ENCODE data around the gene DGKD.

The DGKD gene

DNA sequence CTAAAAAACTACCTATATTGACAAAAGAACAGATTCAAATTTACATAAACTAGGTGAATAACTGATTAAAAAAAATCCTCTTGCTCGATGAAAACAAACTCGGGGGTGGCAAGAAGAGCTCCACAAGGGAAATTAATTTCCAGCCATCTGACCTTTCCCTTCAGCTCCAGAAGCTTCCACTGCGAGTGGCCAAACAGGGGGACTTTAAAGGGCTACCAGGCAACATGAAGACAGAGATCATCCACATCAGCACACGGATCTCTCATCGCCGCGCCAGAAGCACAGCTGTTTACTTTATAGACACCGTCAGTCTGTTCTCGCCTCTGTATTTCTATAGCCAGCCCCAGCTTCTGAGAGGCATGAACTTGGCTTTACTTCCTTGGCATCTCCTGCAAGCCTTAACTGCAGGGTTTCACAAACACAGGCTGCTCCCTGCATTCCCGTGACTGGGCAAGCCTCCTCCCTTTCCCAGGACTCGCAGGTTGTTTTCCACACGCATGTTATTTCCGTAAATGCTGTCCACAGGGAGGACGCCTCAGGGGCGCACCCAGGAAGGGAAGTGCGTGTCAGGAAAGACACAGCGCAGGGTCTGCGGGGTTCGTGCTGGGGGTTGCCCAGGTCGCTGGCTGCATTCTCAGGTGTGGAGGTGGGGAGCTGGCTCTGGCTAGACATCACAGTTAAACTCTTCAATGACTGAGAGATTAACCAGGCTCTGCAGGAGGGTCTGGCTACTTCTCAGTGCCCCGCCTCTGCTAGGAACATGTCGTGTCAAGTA lies 127.3 kb downstream of the DGKD start:
- DNase-seq, result no peak

DNA sequence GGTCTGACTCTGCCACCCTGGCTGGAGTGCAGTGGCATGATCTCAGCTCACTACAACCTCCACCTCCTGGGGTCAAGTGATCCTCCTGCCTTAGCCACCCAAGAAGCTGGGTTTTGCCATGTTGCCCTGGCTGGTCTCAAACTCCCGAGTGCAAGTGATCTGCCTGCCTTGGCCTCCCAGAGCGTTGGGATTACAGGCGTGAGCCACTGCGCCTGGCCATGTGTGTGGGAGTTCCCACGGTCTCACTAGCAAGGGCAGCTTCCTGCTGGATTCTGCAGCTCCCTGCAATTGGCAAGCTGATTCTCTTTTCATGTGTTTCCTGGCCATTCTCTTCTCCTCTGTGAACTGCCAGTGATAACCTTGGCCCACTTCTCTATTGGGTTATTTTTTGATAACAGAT lies 128.3 kb downstream of the DGKD start:
- no peak for DNase-seq

DNA sequence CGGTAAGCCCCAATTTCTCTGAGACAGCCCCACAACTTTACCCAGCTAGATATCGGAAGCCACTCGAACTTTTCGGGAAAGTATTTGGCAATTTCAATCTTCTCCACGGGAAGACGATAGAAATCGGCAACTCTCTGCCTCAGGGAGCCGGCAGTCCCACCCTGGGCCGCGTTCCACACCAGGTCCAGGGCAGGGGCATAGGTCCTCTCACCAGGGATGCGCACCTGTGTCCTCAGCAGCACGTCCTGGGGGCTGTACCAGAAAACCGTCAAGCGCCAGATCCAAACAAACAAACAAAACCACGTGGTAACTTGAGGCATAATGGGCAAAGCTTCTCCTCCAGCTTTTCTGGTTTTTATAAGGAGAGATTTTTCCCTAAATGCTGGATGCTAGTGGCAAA lies 131.4 kb downstream of the DGKD start:
- no peak for DNase-seq

DNA sequence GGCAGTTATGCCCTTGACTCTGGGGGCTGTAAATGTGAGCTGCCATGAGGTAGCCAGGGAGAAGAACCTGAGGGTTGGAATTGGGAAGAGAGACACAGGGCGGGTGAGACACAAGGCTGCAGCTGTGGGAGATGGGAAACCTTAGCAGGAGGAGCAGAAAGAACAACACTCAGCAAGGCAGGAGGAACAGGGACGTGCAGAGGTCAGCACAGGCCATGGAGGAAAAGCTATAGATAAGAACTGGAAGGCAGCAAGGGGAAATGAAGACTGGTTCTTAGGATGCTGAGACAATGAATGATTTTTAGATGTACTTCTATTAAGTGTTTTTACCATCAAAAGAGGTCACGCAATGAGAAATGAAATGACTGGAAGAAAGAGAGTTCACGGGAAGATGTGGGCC lies 132.1 kb downstream of the DGKD start:
- no peak for DNase-seq

DNA sequence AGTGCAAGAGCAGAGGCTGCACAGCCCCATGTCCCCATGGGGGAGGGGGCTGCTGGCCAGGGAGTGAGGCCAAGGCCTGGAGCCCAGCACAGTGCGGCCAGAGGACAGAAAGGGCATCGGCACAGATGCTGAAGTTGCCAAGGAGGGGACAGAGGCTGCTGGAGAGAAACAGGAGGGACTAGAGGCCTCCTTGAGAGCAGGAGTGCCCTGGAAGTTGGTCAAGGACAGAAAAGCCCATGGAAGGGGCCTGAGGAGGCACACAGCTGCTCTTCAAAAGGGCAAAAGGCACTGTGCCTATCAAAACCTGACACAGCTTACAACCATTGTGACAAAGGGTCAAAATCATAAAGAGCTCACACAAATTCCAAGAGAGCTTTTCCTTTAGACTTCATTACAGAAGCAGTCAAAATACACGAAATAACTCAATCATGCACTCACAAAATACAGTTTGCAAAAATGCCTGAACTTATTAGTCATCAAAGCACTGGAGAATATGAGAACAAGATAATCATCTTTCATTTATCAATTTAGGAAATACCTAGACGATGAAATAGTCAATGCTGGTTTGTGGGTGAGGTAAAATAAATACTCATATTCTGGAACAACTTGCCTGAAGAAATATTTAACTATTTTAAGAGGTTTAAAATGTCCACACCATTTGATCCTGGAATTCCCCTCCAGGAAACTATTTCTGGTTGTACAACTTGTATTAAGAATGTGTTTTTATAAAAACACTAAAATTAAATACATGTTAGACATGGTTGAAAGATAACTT lies 132.7 kb downstream of the DGKD start:
- no peak for DNase-seq

DNA sequence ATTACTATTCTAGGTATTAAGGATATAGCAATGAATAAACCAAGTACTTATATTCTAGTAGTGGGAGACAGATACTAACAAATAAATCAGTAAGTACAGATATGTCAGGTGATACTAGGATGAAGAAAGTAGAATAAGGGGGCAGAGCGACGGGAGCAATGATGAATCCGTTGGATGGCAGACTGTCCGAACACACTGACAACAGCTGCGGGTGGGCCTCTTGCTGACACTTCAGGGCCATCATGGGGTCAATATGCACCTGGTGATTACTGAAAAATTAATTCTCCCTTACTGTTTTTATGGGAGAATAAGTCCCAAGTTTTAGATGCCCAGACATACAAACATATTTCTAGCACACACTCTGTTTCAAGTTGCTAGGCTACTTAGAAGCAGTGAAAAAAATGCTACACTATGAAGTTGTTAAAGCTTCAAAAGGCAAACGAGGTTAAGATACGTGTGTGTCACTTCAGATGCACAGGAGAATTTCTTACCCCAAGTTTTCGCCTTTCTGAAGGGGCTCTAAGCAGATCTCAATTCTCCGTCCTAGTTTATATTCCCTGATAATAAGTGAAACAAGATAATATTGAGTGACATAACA lies 133.6 kb downstream of the DGKD start:
- no peak for DNase-seq

DNA sequence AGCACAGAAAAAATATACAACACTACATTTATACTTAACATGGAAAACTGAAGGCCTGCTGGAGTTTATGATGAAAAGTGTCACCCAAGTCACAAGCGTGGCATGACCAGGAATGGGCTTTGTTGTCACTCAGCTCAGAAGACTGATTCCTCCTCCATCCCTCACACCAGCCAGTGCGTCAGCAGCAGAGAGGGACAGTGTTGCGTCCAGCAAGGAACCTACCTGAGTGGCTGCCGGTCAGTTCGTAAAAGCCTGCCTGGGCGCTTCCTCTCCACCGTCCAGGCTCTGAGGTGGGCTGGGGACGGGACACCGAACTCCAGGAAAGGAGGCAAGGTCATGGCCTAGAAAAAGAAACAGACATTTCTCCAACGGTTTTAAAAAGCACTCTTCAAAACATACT lies 134.8 kb downstream of the DGKD start:
- no peak for DNase-seq

DNA sequence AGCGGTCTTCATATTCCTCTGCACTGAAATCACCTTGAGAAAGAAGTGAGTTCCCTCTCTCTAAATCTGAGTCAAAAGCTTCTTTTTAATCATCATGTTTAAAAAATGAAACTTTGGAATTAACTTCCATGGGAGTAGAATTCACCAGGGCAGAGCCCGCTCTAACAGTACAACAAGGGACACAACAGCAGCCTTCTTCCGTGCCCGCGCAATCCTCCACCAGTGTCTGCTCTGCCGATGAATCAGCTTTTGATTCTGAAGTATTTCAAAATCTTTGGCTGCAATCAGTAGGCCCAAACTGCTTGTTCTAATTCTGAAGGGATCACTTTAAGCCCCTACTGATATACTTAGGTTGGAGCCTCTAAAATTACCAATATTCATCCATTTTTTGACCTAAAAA lies 135.4 kb downstream of the DGKD start:
- DNase-seq, result no peak

DNA sequence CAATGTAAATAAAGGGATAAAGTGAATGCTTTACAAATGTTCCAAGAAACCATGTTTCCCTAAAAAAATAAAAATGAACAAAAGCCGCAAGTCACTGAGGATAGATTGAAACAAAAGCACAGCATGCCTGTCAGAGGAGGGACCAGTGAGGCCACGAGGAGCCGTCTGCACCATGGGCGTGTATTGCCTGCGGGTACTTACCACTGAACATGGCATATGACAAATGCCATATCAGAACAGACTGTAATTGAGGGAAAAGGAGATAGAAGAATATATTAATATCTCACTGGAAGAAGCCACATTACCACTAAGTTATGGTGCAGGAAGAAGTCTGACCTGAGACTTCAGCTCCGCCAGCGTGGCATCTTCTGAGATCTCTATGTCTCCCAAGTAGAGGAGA lies 136.5 kb downstream of the DGKD start:
- no peak for DNase-seq

DNA sequence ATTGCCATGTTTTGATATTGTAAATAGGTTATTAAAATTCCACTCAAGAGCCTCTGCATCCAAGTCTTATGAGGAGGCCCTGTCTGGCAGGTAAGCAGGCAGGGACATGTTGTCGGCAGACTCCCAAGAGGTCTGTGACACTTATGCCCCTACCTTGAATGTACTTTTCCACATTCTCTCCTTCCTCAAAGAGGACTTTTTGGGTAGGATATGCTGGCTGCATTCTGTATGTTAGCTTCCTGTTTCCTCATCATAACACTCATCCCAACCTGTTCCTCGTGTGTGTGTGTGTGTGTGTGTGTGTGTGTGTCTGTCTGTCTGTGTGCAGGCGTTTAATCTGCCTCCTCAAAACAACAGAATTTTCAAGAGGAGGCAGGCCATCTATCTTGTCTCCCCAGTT lies 137.0 kb downstream of the DGKD start:
- no peak for DNase-seq

DNA sequence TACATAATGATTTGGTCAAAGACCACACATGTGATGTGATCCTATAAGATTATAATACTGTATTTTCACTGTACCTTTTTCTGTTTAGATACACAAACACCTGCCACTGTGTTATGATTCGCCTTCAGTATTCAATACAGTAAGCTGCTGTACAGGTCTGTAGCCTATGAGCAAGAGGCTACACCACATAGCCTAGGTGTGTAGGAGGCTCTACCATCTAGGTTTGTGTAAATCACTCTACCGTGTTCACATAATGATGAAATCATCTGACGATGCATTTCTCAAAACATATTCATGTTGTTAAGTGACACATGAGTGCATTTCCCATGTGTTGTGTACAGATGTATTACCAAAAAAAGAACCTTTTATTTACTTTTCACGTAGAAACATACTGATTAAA lies 137.8 kb downstream of the DGKD start:
- no peak for DNase-seq

DNA sequence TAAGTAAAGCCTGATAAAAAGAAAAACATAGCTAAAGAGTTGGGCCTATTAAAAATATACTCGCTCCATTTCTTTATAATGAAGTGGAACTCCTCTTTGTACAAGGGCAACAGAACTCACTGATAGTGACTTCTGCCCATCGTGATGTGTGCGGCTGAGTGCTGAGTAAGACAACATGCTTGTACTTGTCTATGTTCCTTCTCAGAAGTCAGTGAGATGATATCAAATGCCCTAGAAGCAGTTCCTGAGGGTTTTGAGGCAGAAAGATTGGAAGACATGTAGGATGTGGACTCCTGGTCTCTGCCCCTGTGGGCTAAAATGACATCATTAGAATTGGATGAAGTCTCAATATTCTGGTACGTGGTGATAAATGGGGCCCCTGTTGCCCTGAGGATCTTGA lies 138.5 kb downstream of the DGKD start:
- DNase-seq, result no peak

DNA sequence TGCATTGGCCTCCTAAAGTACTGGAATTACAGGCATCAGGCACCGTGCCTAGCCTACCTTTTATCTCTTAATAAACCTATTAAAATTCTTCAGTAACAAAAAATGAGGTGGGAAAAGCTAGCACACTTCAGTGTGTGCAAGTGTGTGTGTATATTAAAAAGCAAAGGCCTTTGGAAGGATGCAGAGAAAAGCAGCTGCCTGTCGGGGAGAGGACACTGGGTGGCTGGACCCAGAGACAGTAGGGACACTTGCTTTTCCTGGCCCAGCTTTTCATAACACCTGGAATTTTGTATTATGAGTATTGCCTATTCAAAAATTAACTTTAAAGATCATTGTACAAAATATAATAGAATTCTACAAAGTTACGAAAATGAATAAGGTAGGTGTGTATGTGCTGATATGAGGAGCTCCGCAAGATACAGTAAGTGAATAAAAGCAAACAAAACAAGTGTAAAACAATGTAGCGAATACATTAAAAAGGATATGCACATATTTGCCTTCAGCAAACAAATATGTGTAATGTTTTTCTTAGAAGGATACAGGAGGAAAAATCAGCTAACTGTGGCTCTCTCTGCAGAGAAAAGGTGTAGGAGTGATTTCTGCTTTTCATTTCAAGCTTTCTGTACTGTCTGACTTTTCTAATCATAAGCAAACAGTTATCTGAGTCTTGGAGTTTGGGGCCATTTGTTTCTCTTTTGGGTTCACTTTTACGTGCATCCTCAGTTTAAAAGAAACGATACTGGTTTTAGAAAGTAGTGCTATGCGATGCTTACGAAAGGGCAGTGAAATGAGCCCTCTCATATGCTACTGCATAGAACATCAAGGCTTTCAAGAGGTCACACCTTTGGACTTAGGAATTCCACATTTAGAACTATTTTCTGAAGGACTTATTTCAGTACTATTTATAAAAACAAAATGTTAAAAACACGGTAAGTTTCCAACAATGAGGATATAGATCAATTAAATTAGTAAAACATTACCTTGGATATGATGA lies 141.5 kb downstream of the DGKD start:
- no peak for DNase-seq

DNA sequence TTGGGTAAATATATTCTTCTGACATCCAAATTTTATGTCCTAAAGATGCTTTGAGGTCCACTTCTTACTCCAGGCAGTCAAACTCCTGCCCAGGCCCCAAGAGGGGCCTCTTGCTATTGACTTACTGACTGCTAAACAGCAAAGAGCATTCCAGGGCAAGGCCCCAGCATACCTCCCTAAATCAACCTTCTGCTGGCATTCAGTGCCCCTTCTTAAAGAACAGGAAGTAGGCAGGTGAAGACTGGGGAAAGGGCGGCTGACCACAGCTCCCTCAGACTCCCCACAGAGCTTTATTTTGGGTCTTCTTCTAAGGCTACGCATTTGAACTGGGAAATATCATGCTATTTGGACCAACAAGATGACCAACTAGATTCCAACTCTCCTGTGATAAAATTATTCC lies 143.4 kb downstream of the DGKD start:
- DNase-seq, result no peak

DNA sequence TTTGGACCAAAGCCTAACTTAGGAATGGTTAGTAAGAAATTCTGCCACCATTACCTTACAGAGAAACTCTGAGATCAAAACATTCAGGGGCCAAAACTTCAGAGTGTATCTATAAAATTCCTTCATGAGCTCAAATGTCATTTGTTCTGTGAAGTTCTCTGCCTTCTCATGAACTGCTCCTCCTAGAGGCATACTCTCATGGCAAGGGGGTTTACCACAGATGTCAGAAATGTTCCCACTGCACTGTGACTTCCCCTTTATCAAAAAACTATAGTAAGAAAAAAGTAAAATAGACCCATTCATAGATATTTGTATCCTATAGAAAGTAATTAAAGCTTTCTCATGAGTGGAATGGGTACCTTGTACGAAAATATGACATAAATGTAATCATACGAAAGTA lies 143.8 kb downstream of the DGKD start:
- DNase-seq, result no peak

DNA sequence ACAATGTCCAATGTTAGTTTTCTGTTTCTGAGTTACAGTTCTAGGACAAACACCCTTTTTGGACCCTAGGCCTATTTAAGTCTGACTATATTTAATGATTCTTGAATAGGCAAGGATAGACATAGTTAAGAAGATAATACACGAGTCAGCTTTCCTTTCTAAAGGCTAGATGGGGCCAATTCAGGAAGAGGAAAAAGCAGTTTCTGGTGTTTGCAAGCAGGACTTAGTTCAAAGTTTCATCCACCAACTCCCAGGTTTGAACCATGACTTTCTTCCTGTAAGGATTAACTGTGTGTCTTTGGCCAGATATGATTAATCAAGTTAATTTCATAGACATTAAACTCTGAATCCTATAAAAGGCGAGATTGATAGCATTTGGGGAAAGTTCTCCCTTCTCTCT lies 145.6 kb downstream of the DGKD start:
- no peak for DNase-seq

DNA sequence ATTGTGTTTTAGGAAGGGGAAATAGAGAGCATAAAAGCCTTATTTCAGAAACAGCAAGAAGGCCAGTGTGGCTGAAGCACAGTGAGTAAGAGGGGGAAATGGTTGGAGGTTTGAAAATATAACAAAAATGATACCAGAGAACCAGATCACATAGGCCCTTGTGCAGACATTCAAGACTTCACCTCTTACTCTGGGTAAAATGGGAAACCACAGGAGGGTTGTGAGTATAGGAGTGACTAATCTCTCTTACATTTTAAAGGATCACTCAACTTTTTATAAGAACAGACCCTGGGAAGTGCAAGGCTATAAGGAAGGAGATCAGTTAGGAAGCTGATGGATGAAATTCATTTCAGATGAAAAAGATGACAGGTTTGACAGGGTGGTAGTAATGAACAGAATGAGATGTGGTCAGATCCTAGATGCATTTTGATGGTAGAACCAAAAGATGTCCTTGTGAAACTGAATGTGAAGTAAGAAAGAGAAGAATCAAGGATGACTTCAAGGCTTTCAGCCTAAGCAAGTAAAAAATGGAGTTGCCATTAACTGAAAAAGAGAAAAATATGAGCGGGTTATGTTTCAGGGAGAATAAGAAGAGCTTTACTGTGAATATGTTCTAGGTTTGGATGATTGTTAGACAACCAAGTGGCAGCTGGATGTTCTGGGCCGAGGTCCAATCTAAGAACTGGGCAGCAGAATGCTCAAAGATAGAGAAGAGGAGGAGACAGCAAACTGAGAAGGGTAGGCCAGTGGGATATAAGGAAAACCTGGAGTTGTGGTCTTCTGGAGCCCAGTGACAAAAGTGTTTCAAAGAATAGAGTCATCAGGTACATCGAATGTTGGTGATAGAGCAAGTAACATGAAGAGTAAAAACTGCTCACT lies 147.1 kb downstream of the DGKD start:
- no peak for DNase-seq

DNA sequence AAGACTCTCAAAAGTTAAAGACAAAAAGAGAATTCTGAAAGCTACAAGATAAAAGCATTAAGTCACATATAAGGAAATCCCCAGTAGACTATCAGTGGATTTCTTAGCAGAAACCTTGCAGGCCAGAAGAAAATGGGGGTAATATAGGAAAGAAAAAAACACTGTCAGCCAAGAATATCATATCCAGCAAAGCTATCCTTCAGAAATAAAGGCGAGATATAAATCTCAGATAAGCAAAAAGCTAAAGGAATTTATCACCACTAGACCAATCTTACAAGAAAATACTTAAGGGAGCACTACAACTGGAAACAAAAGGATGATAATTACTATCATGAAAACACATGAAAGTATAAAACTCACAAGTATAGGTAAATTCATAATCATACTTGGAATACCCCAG lies 149.2 kb downstream of the DGKD start:
- no peak for DNase-seq

DNA sequence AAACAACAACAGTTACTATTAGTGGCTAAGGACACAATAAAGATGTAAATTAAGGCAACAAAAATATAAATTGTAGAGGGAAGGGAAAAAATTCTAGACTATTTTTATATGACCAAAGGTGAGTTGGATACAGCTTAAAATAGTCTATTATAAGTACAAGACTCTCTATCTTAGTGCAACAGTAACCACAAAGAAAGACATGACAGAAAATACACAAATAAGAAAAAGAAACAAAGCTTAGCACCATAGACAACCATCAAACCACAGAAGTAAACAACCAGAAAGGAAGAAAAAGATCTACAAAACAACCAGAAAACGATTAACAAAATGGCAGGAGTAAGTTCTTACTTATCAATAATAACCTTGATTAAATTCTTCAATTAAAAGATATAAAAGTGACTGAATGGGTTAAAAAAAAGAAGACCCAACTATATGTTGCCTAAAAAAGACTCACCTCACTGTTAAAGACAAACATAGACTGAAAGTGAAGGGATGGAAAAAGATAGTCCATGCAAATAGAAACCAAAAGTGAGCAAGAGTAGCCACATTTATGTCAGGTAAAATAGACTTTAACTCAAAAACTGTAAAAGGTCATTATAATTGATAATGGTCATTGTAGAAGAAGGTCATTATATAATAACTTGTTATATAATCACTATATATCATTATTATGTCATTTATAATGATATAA lies 149.8 kb downstream of the DGKD start:
- no peak for DNase-seq

DNA sequence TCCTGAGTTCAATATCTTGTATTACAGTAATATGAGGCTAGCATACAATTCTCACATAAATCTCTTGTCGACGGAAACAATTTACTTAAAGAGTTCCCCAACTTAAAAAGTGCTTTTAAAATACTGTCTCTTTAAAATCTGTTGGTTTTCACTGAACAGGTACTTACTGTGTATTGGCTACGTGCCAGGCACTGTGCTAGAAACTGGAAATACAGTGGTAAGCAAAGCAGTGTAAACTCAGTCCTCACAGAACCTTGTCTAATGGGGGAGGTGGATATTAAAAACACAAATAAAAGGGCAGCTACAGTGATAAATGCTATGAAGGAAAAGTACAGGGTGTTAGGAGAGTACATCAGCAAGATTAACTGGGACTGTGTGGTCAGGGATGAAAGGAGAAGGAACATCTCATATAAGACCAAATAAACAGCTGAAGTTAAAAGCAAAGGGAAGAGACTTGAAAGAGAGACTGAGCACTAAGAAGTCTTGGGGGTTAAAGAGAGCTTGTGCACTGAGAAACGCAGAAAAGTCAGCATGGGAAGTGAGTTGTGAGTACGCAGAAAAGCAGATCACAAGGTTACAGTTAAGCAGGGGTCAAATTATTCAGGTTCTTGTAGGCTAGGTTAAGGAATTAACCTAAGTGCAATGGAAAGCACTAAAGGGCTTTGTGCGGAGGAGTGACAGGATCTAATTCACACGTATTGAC lies 159.8 kb downstream of the DGKD start:
- DNase-seq, result no peak
